Activated CD8-positive, alpha-beta memory T cell treated with anti-CD3 and anti-CD28 coated beads for 48 hours (primary cell): ENCODE data around the gene CCP110.

Experiments used
- DNase-seq, 3 experiments: peaks; one replicate each; pipeline ENCODE4 v3.0.0-alpha.2; 2020; ENCODE audit warnings: low read depth in 2 of 3, low spot score in 2 of 3

The CCP110 gene

GRCh38 chr16:19548144-19548543 is 24.4 kb downstream of the CCP110 start:
- DNase-seq: no peak

GRCh38 chr16:19549673-19550072 is 25.9 kb downstream of the CCP110 start:
- DNase-seq: no peak

DNA sequence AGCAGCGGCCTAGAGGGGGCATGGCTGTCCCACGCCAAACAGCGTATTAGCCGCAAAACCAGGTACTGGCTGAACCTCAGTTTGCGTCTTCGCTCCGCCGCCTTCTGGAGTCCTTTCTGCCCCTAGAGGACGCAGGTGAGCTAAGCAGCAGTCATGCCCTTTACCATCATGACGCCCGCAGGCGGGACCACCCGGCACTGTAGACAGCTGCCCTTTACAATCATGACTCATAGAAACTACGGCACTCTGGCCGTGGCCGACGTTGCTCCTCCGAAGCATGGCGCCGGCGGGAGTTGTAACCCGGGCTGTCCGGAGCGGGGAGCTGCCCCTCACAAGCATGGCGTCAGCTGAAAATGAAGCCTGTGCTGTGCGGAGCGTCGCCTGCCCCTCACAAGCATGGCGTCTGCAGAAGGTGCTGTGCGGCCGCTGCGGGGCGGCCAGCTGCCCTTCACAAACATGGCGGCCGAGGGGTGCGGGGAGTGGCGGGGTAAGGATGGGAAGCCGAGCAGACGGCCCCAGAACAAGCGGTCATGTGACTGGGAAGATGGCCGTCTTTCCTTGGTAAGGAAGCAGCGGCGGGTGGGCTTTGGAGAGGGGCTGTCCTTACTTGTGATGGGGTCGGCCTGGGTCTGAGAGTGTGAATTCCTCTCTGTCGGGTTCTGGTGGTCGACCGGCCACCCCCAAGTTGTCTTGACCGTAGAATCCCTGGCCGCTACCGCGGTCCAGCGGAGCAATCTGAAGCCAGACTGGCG is 31.6 kb downstream of the CCP110 start, which contains the start of gene VPS35L:
Gene VPS35L (plus strand): TSS at position 518 of the 752 bp plus-strand sequence. CDS start 27 bp downstream, at position 545.
- peak; percentile 81 to 93 (median 83) for DNase-seq

GRCh38 chr16:19555938-19556771 is 32.4 kb downstream of the CCP110 start:
- DNase-seq: no peak

DNA sequence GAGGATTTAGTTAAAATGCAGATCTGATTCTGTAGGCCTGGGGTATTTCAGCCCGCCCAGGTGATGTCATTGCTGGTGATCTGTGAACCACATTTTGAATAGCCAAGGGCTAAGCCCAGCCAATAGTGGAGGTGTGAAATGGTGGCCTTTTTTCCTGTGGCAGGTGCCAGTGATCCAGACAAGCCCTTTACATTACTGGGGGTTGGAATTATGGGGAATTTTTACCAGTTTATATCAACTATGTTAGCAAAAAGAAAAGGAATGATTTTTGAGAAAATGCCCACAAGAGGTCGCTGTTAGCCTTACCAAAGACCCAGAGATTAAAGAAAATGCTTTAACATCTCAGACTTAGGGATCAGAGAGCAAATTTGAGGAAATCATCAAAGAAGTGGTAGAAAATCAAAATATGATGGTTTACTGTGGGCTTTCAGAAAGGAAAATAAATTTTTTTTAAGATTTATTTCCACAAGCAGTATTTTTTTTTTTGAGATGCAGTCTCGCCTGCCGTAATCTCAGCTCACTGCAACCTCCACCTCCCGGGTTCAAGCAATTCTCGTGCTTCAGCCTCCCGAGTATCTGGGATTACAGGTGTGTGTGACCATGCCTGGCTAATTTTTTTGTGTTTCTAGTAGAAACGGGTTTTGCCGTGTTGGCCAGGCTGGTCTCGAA is 35.6 kb downstream of the CCP110 start:
- DNase-seq: no peak

- DNase-seq: no peak
Measured at GRCh38 chr16:19560078-19560477, 36.3 kb downstream of the CCP110 start.

- no peak for DNase-seq
Measured at GRCh38 chr16:19563377-19563776, 39.6 kb downstream of the CCP110 start.

DNA sequence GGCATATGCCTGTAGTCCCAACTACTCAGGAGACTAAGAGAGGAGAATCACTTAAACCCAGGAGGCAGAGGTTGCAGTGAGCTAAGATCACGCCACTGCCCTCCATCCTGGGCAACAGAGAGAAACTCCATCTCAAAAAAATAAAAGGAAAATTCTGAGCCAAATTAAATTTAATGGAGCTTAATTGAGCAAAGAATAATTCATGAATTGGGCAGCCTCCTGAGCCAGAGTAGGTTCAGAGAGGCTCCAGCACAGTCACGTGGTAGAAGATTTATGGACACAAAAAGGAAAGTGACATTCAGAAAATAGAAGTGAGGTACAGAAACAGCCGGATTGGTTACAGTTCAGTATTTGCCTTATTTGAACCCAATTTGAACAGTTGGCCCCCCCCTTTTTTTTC is 42.6 kb downstream of the CCP110 start:
- no peak for DNase-seq

DNA sequence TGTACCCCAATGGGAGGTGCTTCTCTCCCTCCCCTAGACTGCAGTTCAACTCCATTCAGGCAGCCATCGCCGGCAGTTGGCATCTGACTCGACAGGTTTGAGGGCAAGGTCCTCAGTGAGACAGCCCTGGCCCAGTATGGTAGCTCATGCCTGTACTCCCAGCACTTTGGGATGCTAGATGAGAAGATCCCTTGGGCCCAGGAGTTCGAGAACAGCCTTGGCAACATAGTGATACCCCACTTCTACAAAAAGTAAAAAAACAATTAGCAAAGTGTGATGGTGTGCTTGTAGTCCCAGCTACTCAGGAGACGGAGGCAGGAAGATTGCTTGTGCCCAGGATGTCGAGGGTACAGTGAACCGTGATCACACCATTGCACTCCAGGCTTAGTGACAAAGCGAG is 43.8 kb downstream of the CCP110 start:
- no peak for DNase-seq

GRCh38 chr16:19573997-19574396 is 50.3 kb downstream of the CCP110 start:
- DNase-seq: no peak

GRCh38 chr16:19574615-19575014 is 50.9 kb downstream of the CCP110 start:
- no peak for DNase-seq

DNA sequence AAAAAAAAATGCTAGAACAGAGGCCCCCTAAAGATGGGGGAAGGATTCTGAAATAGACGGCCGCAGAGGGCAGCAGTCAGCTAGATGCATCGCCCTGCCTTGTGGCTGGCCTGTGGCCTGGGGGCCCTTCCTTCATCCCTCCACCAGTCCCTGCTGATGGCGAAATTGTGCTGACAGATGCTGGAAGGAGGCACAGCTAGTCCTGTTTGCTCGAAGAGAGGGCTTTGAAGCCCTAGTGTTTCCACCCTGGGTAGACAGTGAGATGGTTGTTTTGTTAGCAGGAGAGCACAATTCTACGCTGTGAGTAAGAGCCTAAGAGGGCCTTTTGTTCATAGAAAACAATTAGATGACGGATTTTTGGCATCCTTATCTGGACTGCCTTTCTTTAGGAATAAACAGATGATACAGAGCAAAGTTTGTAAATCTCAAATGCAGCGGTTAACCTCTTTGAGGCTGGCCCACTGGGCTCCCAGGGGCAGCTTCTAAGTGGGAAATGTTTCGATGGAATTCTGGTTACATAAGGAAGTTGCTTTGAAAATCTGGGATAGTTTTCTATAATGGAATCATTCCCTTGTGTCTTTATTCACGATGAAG is 54.7 kb downstream of the CCP110 start:
- DNase-seq: no peak

GRCh38 chr16:19582050-19582831 is 58.5 kb downstream of the CCP110 start:
- DNase-seq: no peak

DNA sequence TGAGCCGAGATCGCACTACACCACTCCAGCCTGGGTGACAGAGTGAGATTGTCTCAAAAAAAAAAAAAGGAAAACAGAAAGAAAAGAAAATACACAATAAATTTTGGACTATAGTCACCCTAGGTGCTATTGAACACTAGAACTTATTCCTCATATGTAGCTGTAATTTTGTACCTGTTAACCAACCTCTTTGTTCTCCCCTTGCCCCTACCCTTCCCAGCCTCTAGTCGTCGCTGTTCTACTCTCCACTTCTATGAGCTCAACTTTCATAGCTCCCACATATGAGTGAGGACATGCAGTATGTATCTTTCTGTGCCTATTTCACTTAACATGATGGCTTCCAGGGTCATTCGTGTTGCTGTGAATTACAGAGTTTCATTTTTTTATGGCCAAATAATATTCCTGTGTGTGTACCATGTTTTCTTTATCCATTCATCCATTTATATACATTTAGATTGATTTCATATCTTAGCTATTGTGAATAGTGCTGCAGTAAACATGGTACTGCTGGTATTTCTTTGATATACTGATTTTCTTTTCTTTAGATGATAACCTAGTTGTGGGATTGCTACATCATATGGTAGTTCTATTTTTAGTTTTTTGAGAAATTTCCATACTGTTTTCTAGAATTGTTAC is 60.0 kb downstream of the CCP110 start:
- DNase-seq: no peak

- DNase-seq: no peak
Measured at GRCh38 chr16:19588661-19589060, 64.9 kb downstream of the CCP110 start.

- no peak for DNase-seq
Measured at GRCh38 chr16:19589106-19589505, 65.4 kb downstream of the CCP110 start.

- DNase-seq: no peak
Measured at GRCh38 chr16:19589771-19590302, 66.1 kb downstream of the CCP110 start.

DNA sequence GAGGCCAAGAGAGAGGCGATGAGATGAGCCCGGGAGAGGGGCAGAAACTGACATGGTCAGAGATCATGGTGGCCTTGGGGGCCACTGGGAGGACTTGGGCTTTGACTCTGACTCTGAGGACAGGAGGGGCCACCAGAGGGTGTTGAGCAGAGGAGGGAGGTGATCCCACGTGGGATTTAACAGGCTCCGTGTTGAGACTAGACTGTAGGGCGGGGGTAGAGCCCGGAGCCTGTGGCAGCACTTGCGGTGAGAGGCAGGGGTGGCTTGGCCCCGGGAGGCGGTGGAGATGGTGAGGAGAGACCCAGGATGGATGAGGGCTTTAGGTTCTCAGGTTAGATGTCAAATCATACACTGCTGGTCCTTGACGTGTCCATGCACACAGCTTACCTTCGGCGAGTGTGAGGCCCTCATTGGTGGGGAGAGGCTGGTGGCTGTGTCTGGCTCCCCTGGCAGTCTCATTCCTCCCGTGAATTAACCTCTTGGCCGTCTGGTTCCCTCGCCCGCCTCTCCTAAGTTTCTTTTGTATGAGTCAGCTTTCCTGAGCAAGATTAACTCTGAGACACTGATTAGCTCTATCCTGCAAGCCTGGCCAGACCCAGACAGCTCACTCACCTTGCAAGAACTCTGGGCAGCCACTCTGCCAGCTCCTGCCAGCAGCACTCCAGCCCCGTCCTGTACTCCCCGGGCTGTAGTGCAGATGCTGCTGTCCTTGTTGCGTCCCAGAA is 71.5 kb downstream of the CCP110 start:
- DNase-seq: no peak
